H9 (cell line): Measurements from ENCODE around the gene CENPB. TPM values are rescaled to one million over a fixed set of nuclear protein-coding genes. Genes with fewer than 3 reads are reported as not detected.

Experiments
- DNase-seq: peaks from one replicate; pipeline ENCODE4 v3.0.0-alpha.2; 2017
- H2AFZ ChIP-seq: one replicate; pipeline ENCODE4 v1.6.1; 2013; ENCODE audit warnings: mild to moderate bottlenecking, low read length, control low read depth, moderate library complexity
- H2AK5ac ChIP-seq: 2 replicates; pipeline ENCODE4 v1.6.1; 2013; ENCODE audit warnings: low read length, control low read depth, mixed read lengths; ENCODE audit not compliant: insufficient read length
- H2BK120ac ChIP-seq: one replicate; pipeline ENCODE4 v1.6.1; 2013; ENCODE audit warnings: low read depth, mild to moderate bottlenecking, low read length, control low read depth, inconsistent platforms; ENCODE audit not compliant: poor library complexity, severe bottlenecking
- H2BK12ac ChIP-seq: 2 replicates; pipeline ENCODE4 v1.6.1; 2013; ENCODE audit warnings: low read length, control low read depth, mixed read lengths, low read depth; ENCODE audit not compliant: insufficient read length
- H2BK15ac ChIP-seq: 2 replicates; pipeline ENCODE4 v1.6.1; 2013; ENCODE audit warnings: low read depth, low read length, control low read depth
- H2BK20ac ChIP-seq: one replicate; pipeline ENCODE4 v1.6.1; 2013; ENCODE audit warnings: low read depth, mild to moderate bottlenecking, low read length, control low read depth, inconsistent platforms; ENCODE audit not compliant: poor library complexity, severe bottlenecking
- H2BK5ac ChIP-seq: 2 replicates; pipeline ENCODE4 v1.6.1; 2013; ENCODE audit warnings: low read length, control low read depth, mixed read lengths; ENCODE audit not compliant: insufficient read length
- H3K14ac ChIP-seq: 2 replicates; pipeline ENCODE4 v1.6.1; 2013; ENCODE audit warnings: low read length, control low read depth; ENCODE audit not compliant: insufficient read depth
- H3K18ac ChIP-seq: 2 replicates; pipeline ENCODE4 v1.6.1; 2013; ENCODE audit warnings: low read depth, mild to moderate bottlenecking, mixed read lengths, low read length, control low read depth; ENCODE audit not compliant: insufficient read length
- H3K23ac ChIP-seq: 2 replicates; pipeline ENCODE4 v1.6.1; 2013; ENCODE audit warnings: low read length, control low read depth, mixed read lengths, low read depth; ENCODE audit not compliant: insufficient read length
- H3K23me2 ChIP-seq: 2 replicates; pipeline ENCODE4 v1.6.1; 2013; ENCODE audit warnings: low read depth, mild to moderate bottlenecking, mixed read lengths, low read length, control low read depth; ENCODE audit not compliant: insufficient read length, poor library complexity, severe bottlenecking
- H3K27ac ChIP-seq: 2 replicates; pipeline ENCODE4 v1.5.1; 2013; ENCODE audit warnings: low read length, control low read depth, mixed read lengths, low read depth; ENCODE audit not compliant: insufficient read length
- H3K27me3 ChIP-seq: 2 replicates; pipeline ENCODE4 v1.6.1; 2013; ENCODE audit warnings: low read length, control low read depth, inconsistent platforms; ENCODE audit not compliant: insufficient read depth
- H3K4ac ChIP-seq: 2 replicates; pipeline ENCODE4 v1.6.1; 2013; ENCODE audit warnings: low read depth, mild to moderate bottlenecking, control low read depth, inconsistent platforms, low read length, moderate library complexity
- H3K4me1 ChIP-seq: 2 replicates; pipeline ENCODE4 v1.6.1; 2013; ENCODE audit warnings: low read length, control low read depth, inconsistent platforms; ENCODE audit not compliant: insufficient read depth
- H3K4me2 ChIP-seq: 2 replicates; pipeline ENCODE4 v1.6.1; 2013; ENCODE audit warnings: low read length, control low read depth, mixed read lengths; ENCODE audit not compliant: insufficient read length, insufficient read depth
- H3K56ac ChIP-seq: 2 replicates; pipeline ENCODE4 v1.6.1; 2013; ENCODE audit warnings: low read depth, mild to moderate bottlenecking, mixed read lengths, low read length, control low read depth; ENCODE audit not compliant: insufficient read length
- H3K79me1 ChIP-seq: 2 replicates; pipeline ENCODE4 v1.6.1; 2013; ENCODE audit warnings: low read depth, mild to moderate bottlenecking, moderate library complexity, low read length, control low read depth, inconsistent platforms; ENCODE audit not compliant: insufficient read depth, poor library complexity, severe bottlenecking
- H3K79me2 ChIP-seq: 2 replicates; pipeline ENCODE4 v1.6.1; 2013; ENCODE audit warnings: low read length, control low read depth, inconsistent platforms; ENCODE audit not compliant: insufficient read depth
- H3K9ac ChIP-seq: 2 replicates; pipeline ENCODE4 v1.6.1; 2013; ENCODE audit warnings: low read length, control low read depth, mixed read lengths; ENCODE audit not compliant: insufficient read length; ENCODE audit errors: extremely low read depth
- H3K9me3 ChIP-seq: one replicate; pipeline ENCODE4 v1.6.1; 2013; ENCODE audit warnings: low read depth, low read length, inconsistent platforms; ENCODE audit not compliant: control insufficient read depth
- H3T11ph ChIP-seq: one replicate; pipeline ENCODE4 v1.6.1; 2013; ENCODE audit warnings: mild to moderate bottlenecking, low read length, control low read depth, inconsistent platforms
- H4K20me1 ChIP-seq: one replicate; pipeline ENCODE4 v1.6.1; 2013; ENCODE audit not compliant: control insufficient read depth, insufficient read length, insufficient read depth
- H4K5ac ChIP-seq: 2 replicates; pipeline ENCODE4 v1.6.1; 2013; ENCODE audit warnings: low read depth, mild to moderate bottlenecking, mixed read lengths, low read length, control low read depth; ENCODE audit not compliant: insufficient read length
- H4K8ac ChIP-seq: replicated peaks from 2 replicates; pipeline ENCODE4 v1.6.1; 2013; ENCODE audit warnings: low read length, control low read depth, mixed read lengths, low read depth; ENCODE audit not compliant: insufficient read length
- H4K91ac ChIP-seq: 2 replicates; pipeline ENCODE4 v1.6.1; 2013; ENCODE audit warnings: low read depth, mild to moderate bottlenecking, moderate library complexity, mixed read lengths, low read length, control low read depth; ENCODE audit not compliant: insufficient read length
- H3K27ac Mint-ChIP-seq, 3 experiments: 2 replicates in 2 of 3; 3 replicates in 1 of 3; pipeline ENCODE4 v1.8.0; 2020 to 2021; ENCODE audit warnings: mixed read lengths in 3 of 3, mild to moderate bottlenecking in 1 of 3, moderate library complexity in 1 of 3
- H3K27me3 Mint-ChIP-seq: 2 replicates; pipeline ENCODE4 v1.8.0; 2021; ENCODE audit warnings: low read depth, mild to moderate bottlenecking, moderate library complexity, mixed read lengths
- H3K36me3 Mint-ChIP-seq, 3 experiments: 2 replicates in 2 of 3; 3 replicates in 1 of 3; pipeline ENCODE4 v1.8.0; 2020 to 2021; ENCODE audit warnings: low read depth in 3 of 3, mixed read lengths in 3 of 3; ENCODE audit not compliant: insufficient read depth in 1 of 3
- H3K4me1 Mint-ChIP-seq, 2 experiments: 2 replicates each; pipeline ENCODE4 v1.8.0; 2020; ENCODE audit warnings: mixed read lengths in 2 of 2
- H3K4me3 Mint-ChIP-seq, 2 experiments: 2 replicates in 1 of 2; 3 replicates in 1 of 2; pipeline ENCODE4 v1.8.0; 2020 to 2021; ENCODE audit warnings: mild to moderate bottlenecking in 2 of 2, mixed read lengths in 2 of 2, moderate library complexity in 1 of 2
- H3K9me3 Mint-ChIP-seq, 2 experiments: 2 replicates in 1 of 2; 3 replicates in 1 of 2; pipeline ENCODE4 v1.8.0; 2020; ENCODE audit warnings: mild to moderate bottlenecking in 2 of 2, mixed read lengths in 2 of 2, moderate library complexity in 1 of 2
- CTCF ChIP-seq: fragments of 200-600 bp; sonication (generic); conservative IDR thresholded peaks from 3 replicates; pipeline ENCODE4 v1.8.0; 2021; ENCODE audit warnings: antibody characterized with exemption, mild to moderate bottlenecking
- WGBS: extraction: QIAGEN DNeasy Blood & Tissue Kit; methylation state at CpG from one replicate; pipeline ENCODE4 v1.1.7; 2013; ENCODE audit warnings: missing lambda C conversion rate, low lambda C conversion rate, mixed read lengths; ENCODE audit not compliant: insufficient read length; ENCODE audit errors: extremely low coverage; 5-methylcytosine and 5-hydroxymethylcytosine counted together
- total RNA-seq: library from RNA; stranded (reverse); gene quantifications from 2 replicates; pipeline ENCODE4 v1.2.1, GENCODE V29; 2021

Gene CENPB
- total RNA-seq, 1 experiment from 2014 or later = 63.1 TPM

- H3K27ac Mint-ChIP-seq = no peak overlapping the region; a peak in 1 of 7 replicates
These were observed 14.9 kb downstream of the CENPB start for GRCh38 chr20:3771552-3772058.

More at GRCh38 chr20:3771552-3772058, 14.9 kb downstream of the CENPB start:
- TF ChIP-seq CTCF = no peak
- Histone ChIP-seq H2BK5ac (no peak overlapping the region), H3K23me2 (peaks cover 17% of the 10 kb centered on the region), H3K18ac (no peak overlapping the region), H2BK15ac (no peak overlapping the region), H3K27me3 (no peaks in the 10 kb centered on the region; the same call in 1 of the 2 replicates), H4K8ac (no peak overlapping the region), H3K27ac (no peak overlapping the region), H3K79me2 (no peaks in the 10 kb centered on the region), H3K4me2 (no peak overlapping the region), H2BK12ac (no peak overlapping the region), H4K91ac (no peak overlapping the region), H4K20me1 (no peaks in the 10 kb centered on the region), H3T11ph (no peak overlapping the region), H3K56ac (no peak overlapping the region), H3K9me3 (no peaks in the 10 kb centered on the region), H2BK120ac (no peak overlapping the region), H2AFZ (no peak overlapping the region), H3K4ac (no peak overlapping the region), H2BK20ac (no peak overlapping the region), H3K4me1 (no peaks in the 10 kb centered on the region), H3K23ac (no peak overlapping the region), H3K79me1 (no peaks in the 10 kb centered on the region), H3K14ac (no peak overlapping the region), H2AK5ac (no peak overlapping the region), H4K5ac (no peak overlapping the region), H3K9ac (no peak overlapping the region)
- H3K27me3 Mint-ChIP-seq = peaks cover 41% of the 10 kb centered on the region
- no peak for DNase-seq
- no peaks in the 10 kb centered on the region; a peak in 1 of 5 replicates for H3K9me3 Mint-ChIP-seq
- no peak overlapping the region for H3K4me3 Mint-ChIP-seq
- peaks cover 11 to 12% of the 10 kb centered on the region in 2 experiments for H3K4me1 Mint-ChIP-seq
- no CpG with 5 or more reads among the region's 7 CpGs for WGBS
- H3K36me3 Mint-ChIP-seq = no peaks in the 10 kb centered on the region
